DMS79 (cell line): Measurements from ENCODE around the gene PTRHD1.
A peak's percentile ranks its signal among the peaks of the same experiment; 100 is the strongest.

Experiments
- DNase-seq: peaks from one replicate; lab custom pipeline; 2025; lab: John Stamatoyannopoulos, UW

Gene PTRHD1

GRCh38 chr2:24830351-24830750 is 37.2 kb upstream of the PTRHD1 start:
- DNase-seq = no peak

- no peak for DNase-seq
These were observed 35.2 kb upstream of the PTRHD1 start for GRCh38 chr2:24828238-24828996.

- peak; percentile 25 for DNase-seq
These were observed 34.4 kb upstream of the PTRHD1 start for GRCh38 chr2:24827321-24828237.

GRCh38 chr2:24826773-24827145 is 33.6 kb upstream of the PTRHD1 start:
- no peak for DNase-seq

- no peak for DNase-seq
These were observed 32.9 kb upstream of the PTRHD1 start for GRCh38 chr2:24825883-24826772.

GRCh38 chr2:24824966-24825882 is 32.0 kb upstream of the PTRHD1 start:
- DNase-seq = no peak

- DNase-seq = no peak
These were observed 30.9 kb upstream of the PTRHD1 start for GRCh38 chr2:24824071-24824588.

GRCh38 chr2:24822049-24822706 is 29.0 kb upstream of the PTRHD1 start:
- DNase-seq = no peak

GRCh38 chr2:24821433-24821891 is 28.3 kb upstream of the PTRHD1 start:
- DNase-seq = no peak

- DNase-seq = no peak
These were observed 27.6 kb upstream of the PTRHD1 start for GRCh38 chr2:24820598-24821432.

GRCh38 chr2:24820175-24820513 is 27.0 kb upstream of the PTRHD1 start:
- DNase-seq = no peak

GRCh38 chr2:24819442-24820174 is 26.4 kb upstream of the PTRHD1 start:
- DNase-seq = no peak

GRCh38 chr2:24818721-24819167 is 25.6 kb upstream of the PTRHD1 start:
- no peak for DNase-seq

- no peak for DNase-seq
These were observed 23.7 kb upstream of the PTRHD1 start for GRCh38 chr2:24816884-24817283.

- DNase-seq = no peak
These were observed 23.2 kb upstream of the PTRHD1 start for GRCh38 chr2:24816404-24816803.

GRCh38 chr2:24815171-24815570 is 22.0 kb upstream of the PTRHD1 start:
- no peak for DNase-seq

GRCh38 chr2:24814516-24814915 is 21.3 kb upstream of the PTRHD1 start:
- no peak for DNase-seq

GRCh38 chr2:24813691-24814137 is 20.5 kb upstream of the PTRHD1 start:
- DNase-seq = no peak
